Measurements from ENCODE around the gene CPA4.

DNA sequence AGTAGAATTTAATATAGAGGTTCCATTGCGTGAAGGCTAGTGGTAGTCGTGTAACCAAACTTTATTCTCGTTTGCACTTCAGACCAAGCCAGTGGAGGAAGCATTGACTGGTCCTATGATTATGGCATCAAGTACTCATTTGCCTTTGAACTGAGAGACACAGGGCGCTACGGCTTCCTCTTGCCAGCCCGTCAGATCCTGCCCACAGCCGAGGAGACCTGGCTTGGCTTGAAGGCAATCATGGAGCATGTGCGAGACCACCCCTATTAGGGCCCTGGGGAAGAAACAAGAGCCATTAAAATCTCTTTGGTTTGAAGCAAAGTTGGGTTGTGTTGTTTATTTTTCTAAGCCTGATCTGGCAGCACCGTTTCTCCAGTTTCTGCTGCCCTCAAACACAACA is 3.5 kb upstream of the CPA4 start:
- no peak for TF ChIP-seq POLR2AphosphoS5 (IDR thresholded peaks at IDR 0.05)
- no peak for TF ChIP-seq POLR2A (IDR thresholded peaks at IDR 0.05)
- TF ChIP-seq, protein P1, sequence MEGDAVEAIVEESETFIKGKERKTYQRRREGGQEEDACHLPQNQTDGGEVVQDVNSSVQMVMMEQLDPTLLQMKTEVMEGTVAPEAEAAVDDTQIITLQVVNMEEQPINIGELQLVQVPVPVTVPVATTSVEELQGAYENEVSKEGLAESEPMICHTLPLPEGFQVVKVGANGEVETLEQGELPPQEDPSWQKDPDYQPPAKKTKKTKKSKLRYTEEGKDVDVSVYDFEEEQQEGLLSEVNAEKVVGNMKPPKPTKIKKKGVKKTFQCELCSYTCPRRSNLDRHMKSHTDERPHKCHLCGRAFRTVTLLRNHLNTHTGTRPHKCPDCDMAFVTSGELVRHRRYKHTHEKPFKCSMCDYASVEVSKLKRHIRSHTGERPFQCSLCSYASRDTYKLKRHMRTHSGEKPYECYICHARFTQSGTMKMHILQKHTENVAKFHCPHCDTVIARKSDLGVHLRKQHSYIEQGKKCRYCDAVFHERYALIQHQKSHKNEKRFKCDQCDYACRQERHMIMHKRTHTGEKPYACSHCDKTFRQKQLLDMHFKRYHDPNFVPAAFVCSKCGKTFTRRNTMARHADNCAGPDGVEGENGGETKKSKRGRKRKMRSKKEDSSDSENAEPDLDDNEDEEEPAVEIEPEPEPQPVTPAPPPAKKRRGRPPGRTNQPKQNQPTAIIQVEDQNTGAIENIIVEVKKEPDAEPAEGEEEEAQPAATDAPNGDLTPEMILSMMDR (IDR thresholded peaks at IDR 0.05): no peak
- TF ChIP-seq EP300 (IDR thresholded peaks at IDR 0.05): no peak
